Cerebellar nuclear complex (tissue), 1 donor: Measurements from ENCODE around the gene PIK3R4.

ENCODE experiments used
- DNase-seq, 2 experiments: peaks; one replicate each; lab custom pipeline; 2025; lab: John Stamatoyannopoulos, UW

PIK3R4 gene

GRCh38 chr3:130688697-130689470 is 57.7 kb downstream of the PIK3R4 start:
- no peak for DNase-seq

GRCh38 chr3:130688015-130688688 is 58.5 kb downstream of the PIK3R4 start:
- DNase-seq, result no peak

GRCh38 chr3:130687327-130687726 is 59.3 kb downstream of the PIK3R4 start:
- no peak for DNase-seq

GRCh38 chr3:130686833-130687232 is 59.8 kb downstream of the PIK3R4 start:
- DNase-seq, result no peak

- DNase-seq, result no peak
Observed at GRCh38 chr3:130682131-130682530, 64.5 kb downstream of the PIK3R4 start.

DNA sequence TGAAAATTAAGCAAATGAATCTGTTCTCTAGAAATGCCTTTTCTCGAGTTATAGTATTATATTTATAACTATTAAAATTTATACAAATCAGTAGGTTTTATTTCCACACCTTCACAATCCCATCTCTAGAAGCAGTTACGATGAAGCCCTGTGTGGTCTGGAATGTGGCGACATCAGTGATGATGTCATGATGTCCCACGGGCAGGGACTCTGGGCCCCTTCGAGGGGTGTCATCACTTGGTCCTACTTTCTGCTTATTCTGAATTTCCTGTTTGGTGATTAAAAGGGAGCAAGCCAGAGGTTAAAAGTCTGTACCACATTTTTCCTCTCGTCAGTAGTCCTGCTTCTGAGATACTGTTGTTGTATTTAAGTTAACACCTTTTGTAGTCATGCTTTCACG is 67.4 kb downstream of the PIK3R4 start:
- no peak for DNase-seq

DNA sequence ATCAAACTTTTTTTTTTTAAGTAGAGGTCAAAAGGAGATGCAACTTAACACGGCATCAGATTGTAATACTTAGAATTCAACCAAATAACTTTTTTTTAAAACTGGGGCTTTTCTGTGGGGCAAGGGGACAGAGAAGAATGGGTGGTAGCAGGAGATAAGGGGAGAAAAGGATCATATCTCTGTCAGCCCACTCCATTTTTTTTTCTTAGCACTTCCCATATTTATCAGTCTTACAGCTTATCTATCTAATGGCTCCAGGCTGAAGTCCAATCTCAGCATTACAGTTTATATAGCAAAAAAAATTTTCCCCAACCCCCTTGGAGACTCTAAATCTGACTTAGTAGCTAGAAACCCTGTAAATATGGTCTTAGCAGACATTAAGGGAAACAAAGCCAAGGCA is 69.3 kb downstream of the PIK3R4 start:
- DNase-seq, result no peak

DNA sequence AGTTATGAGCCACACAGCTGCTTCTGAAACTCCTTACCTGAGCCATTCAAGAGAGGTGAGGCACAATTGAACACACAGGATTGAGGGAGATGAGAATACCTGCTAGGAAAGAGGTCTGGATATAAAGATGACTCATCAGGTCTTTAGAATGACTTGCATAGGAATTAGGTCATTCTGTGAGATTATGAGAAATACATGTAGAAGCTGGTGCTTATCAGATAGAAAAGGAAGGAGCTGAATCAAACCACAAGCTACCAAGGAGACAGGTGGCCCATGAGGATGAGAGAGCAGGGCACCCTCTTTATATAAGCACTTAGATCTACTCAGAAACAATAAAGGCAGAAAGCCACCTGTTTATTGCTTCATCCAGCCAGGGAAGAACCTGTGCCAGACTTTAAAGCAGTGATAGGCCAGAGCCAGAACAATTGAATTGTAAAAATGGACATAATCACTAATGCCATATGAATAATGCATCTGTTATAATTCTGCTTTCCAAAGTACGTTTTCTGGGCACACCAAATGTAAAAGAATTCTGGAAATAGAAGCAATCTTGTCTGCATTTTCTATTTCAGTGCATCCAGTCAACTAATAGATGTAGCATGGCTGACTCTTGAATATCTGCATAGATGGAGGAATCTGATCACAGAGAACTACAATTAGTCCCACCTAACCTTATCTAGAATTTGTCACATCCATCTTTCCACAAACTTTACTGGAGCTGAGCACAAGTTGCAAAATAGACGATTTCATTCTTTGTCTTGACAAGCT is 74.9 kb downstream of the PIK3R4 start:
- DNase-seq, result no peak

- no peak for DNase-seq
Observed at GRCh38 chr3:130669740-130670139, 76.9 kb downstream of the PIK3R4 start.

GRCh38 chr3:130663092-130663491 is 83.5 kb downstream of the PIK3R4 start:
- no peak for DNase-seq

GRCh38 chr3:130662501-130662996 is 84.1 kb downstream of the PIK3R4 start:
- no peak for DNase-seq

DNA sequence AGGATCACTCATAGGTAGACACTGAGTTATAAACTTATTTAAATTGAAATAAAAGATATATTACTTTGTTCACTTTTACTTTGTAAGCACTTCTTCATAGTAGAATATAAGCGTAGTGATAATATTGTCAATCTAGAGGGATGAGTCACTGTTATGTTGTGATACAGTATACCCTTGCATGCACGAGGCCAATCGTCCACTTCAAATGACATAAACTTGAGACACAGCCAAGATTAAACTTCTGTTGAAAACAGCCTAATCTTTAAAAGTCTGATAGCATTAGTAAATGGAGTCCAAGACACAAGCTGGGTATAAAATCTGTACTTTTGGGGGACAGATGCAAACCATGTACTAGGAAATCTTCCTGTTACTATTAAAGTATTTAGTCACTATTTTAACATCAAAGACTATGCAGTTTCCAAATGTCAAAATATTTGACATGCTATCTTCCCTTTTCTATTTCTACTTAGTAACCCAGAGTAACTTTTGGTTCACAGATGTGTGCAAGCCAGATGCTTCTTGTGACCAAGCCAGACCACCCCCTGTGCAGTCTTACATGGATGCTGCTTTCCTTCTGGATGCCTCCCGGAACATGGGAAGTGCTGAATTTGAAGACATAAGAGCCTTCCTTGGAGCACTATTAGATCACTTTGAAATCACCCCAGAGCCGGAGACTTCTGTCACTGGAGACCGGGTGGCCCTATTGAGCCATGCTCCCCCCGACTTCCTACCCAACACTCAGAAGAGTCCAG is 85.3 kb downstream of the PIK3R4 start:
- no peak for DNase-seq

DNA sequence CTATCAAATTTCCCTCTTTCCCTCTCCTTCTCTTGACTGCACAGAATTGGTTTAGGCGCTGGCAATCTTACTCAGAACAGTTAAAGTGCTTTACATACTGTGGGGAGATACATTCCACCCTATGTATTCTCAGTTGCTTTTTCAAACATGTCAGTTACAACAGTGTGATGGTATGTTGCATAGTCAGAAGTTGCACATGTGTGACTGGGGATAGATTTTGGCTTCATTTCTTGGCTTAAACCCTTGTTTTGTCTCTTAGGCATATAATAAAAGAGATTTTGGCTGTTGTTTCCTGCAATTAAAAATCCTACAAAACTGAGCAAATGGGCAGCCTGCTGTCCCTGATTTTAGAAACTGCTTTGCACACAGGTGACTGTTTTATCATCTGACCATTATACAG is 86.7 kb downstream of the PIK3R4 start:
- DNase-seq, result no peak

DNA sequence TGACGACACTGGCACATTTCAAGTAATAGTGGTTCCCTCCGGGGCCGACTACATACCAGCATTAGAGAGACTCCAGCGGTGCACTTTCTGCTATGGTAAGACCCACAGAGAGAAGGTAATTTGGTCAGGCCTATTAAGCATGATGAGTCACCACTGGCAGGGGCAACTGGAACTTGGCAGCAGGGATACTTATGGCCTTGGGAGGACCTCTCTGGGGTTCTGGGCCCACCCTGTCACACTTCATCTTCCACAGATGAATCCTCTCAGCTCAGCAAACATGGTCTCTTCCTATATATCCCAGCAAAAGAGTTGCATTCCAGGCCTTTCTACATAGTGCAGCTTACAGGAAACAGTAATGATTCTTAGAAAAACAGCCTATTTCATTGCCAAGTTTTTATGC is 88.0 kb downstream of the PIK3R4 start:
- DNase-seq, result no peak

DNA sequence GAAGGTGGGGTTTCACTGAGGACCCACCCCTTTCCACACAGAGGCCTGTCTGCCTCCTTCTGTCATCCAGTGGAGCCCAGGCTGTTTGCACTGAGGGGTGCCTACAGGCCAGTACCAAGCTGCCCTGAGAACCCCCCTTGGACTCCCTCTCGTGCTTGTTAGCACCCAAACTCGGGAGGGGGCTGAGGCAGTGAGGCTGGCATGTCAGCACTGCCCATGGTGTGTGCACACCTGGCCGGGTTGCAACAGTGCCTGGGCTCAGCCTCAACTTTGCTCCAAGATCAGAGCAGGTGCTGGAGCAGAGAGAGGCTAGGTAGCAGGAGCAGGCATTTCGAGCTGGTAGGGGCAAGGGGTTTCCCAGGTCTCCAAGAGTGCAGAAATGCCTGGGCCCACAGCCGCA is 90.0 kb downstream of the PIK3R4 start:
- DNase-seq, result no peak

GRCh38 chr3:130654921-130655320 is 91.7 kb downstream of the PIK3R4 start:
- no peak for DNase-seq

DNA sequence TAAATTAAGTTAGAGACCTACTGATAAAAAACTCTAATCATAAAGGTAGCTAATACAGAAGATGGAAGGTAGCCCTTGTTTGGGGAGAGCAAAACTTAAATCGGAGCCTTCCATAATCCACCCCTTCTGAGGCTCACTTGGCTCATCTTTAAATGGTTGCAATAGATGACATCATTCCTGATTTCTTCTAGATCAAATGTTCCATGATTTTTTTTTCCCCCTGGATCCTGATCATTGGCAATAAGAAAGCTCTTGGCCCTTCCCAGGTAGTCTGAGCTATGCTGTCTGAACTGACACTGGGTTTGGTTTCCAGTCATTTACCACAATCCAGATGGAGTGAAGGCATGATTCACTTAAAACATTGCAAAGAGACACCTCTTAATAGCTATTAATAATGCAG is 92.5 kb downstream of the PIK3R4 start:
- no peak for DNase-seq

DNA sequence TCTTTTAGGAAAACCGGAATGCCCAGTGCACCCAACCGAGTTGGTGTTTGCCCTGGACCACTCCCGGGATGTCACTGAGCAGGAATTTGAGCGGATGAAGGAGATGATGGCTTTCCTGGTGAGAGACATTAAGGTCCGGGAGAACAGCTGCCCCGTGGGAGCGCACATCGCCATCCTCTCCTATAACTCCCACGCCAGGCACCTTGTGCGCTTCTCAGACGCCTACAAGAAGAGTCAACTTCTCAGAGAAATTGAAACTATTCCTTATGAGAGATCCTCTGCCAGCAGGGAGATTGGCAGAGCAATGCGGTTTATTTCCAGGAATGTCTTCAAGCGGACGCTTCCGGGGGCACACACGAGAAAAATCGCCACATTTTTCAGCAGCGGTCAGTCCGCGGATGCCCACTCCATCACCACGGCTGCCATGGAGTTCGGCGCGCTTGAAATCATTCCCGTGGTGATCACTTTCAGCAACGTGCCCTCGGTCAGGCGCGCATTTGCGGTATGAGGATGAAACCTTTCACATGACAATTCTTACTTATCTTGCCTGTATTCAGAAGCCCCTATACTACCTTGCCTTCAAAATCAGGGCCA is 97.5 kb downstream of the PIK3R4 start:
- DNase-seq, result no peak

DNA sequence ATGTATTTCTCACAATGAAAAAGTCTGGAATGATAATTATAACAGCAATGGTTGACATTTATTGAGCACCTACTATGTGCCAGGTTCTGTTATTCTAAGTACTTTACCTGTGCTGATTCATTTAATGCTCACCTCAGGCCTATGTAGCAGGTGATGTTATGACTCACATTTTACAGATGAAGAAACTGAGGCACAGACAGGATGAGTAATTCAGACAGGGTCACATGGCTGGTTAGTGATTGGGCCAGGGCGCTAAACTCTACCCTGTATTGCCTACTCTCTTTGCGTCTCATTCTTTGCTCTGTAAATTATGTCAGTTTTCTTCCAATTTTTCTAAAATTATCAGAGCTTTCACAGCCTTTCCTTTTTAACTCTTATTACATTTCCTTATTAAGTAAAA is 98.3 kb downstream of the PIK3R4 start:
- no peak for DNase-seq

DNA sequence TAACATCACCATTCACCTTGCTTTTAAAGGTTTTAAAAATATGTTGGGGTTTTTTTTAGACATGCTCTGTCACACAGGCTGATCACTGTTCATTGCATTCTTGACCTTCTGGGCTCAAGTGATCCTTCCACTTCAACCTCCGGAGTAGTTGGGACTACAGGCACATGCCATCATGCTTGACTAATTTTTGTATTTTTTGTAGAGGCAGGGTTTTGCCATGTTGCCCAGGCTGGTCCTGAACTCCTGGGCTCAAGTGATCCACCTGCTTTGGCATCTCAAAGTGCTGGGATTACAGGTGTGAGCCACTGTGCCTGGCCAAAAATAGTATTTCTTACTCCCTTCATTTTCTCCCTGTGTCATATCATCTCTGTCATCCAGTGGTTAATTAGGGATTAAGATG is 101.4 kb downstream of the PIK3R4 start:
- DNase-seq, result no peak

GRCh38 chr3:130644628-130645253 is 101.9 kb downstream of the PIK3R4 start:
- no peak for DNase-seq
